Skeletal muscle cell (primary cell): Measurements from ENCODE around the gene ELOVL1.

Source experiments
- DNase-seq: peaks from one replicate; pipeline ENCODE4 v3.0.0-alpha.2; 2010; ENCODE audit warnings: low read depth
- H3K4me3 ChIP-seq: 2 replicates; pipeline ENCODE4 v1.5.1; 2011; ENCODE audit warnings: low read depth, mild to moderate bottlenecking, control low read depth, low read length, moderate library complexity

The ELOVL1 gene

GRCh38 chr1:43358746-43359693 lies 8.8 kb downstream of the ELOVL1 start, which contains the start of gene CDC20:
Gene CDC20, plus strand, starts transcription at chr1:43358981. Its CDS starts 235 bp downstream, at chr1:43359216.
- DNase-seq, result peak; percentile 74
- peak within 1 kb of the TSS; percentile 63 for H3K4me3 ChIP-seq

- peak overlapping the region; percentile 63 for H3K4me3 ChIP-seq
- DNase-seq, result no peak
These were observed 9.6 kb downstream of the ELOVL1 start for GRCh38 chr1:43358121-43358745.

DNA sequence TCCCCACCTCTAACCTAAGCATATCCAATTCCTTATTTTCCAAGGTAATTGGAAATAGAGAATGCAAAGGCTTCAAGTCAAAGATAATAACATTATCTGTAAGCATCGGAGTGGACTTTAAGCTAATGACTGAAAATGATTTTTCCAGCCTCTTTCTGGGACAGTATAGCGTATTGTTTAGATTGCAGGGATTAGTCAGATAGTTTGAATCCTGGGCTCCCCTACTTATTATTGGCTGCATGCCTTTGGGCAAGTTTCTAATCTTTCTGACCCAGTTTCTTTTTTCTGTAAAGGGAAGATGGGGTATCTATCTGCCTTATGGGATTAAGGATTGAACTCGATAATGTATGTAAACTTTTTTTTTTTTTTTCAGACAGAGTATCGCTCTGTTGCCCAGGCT lies 10.6 kb downstream of the ELOVL1 start:
- no peak overlapping the region for H3K4me3 ChIP-seq

DNA sequence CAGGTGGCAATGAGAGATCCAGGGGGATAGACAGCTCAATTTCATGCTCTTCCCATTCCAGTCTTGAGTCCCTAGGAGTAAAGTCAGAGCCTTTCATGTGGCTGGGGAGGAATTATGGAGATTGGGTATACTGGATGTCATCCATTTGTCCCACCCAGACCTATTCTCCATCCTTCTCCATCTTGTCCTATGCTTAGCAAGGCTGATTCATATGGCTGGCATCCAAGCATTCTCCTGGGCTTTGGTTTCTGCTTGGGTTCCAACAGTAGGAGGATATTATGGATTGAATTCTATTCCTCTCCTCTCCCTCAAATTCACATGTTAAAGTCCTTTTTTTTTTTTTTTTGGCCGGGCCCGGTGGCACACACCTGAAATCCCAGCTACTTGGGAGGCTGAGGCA lies 12.9 kb downstream of the ELOVL1 start:
- H3K4me3 ChIP-seq, result no peak overlapping the region
- DNase-seq, result no peak

More for the DNA sequence above, 10.6 kb downstream of the ELOVL1 start:
- DNase-seq, result no peak

GRCh38 chr1:43354471-43354870 lies 13.3 kb downstream of the ELOVL1 start:
- H3K4me3 ChIP-seq, result no peak overlapping the region
- DNase-seq, result no peak

GRCh38 chr1:43352881-43353280 lies 14.9 kb downstream of the ELOVL1 start:
- no peak for DNase-seq

GRCh38 chr1:43352351-43352705 lies 15.5 kb downstream of the ELOVL1 start:
- DNase-seq, result no peak
- H3K4me3 ChIP-seq, result no peak overlapping the region

More at GRCh38 chr1:43352881-43353280, 14.9 kb downstream of the ELOVL1 start:
- no peak overlapping the region for H3K4me3 ChIP-seq

DNA sequence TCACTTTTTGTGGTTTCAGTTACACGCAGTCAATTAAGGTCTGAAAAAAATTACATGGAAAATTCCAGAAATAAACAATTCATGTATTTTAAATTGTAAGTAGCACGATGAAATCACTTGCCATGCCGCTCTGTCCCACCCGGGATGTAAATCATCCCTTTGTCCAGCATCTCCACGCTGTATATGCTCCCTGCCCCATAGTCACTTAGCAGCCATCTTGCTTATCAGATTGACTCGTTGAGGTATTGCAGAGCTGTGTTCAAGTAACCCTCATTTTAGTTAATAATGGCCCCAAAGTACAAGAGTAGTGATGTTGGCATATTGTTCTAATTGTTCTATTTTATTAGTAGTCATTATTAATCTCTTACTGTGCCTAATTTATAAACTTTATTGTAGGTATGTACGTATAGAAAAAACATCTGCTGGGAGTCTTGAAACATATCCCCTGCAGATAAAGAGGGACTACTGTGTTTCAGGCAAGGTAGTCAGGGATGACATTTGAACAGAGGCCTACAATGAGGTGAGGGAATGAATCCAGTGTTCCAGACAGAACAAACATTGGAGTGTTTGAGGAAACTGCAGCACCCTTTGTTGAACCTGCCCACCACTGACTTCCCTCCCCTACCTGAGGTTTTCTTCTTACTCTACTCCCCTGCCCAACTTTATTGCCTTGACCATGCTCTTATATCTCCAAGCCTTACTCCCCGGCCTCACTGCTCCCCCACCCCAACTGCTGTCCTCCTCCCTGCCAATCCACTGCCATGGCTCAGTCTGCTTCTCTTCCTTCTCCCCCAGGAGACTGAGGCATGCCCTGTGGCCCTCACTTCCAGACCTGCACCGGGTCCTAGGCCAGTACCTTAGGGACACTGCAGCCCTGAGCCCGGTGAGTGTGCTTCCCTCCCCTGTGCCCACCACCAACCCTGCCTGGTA lies 16.1 kb downstream of the ELOVL1 start:
- no peak for DNase-seq
- no peak overlapping the region for H3K4me3 ChIP-seq

DNA sequence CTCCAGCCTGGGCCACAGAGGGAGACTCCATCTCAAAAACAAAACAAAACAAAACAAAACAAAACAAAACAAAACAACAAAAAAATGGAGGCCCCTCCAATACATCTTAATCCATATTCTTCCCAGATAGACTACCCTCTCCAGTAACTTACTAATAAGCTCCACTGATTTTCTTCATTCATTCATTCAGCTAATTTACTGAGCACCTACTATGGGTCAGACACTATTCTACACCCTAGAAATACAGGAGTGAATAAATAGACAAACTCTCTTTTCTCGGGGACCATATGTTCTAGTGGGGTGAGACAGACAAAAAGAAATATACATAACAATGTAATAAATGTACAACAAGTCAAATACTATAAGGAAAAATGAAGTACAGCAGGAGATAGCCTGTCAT lies 16.8 kb downstream of the ELOVL1 start:
- DNase-seq, result no peak
- no peak overlapping the region for H3K4me3 ChIP-seq

DNA sequence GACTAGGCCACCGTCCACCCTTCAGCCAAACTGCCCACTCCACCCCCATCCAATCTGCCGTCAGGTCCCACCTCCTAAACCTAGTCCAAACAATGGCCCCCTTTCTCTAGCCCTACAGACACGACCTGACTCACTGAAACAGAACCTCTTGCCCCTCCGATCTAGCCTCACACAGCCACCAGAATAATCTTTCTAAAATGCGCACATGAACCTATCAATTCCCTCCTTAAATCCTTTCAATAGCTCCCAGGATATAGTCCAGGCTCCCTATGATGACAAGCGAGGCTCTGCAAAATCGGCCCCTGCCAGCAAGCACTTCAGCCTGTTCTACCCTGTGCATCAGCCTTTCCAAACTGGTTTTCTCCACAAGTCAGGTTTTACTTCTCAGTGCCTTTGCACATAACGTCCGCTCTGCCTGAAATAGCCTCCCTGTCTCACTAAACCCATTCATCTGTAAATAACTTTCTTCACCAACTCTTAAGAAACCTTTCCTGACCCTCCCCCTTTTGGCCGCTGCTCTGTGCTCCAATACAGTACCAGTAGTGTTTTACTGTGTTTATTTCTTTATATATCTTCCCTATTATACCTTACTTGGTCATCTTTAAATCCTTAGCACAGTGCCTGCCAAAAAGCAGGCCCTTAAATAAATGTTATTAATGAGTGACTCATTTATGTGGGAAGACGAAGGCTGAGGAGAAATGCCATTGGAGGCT lies 18.1 kb downstream of the ELOVL1 start:
- no peak for DNase-seq
- H3K4me3 ChIP-seq, result peak overlapping the region; percentile 52

DNA sequence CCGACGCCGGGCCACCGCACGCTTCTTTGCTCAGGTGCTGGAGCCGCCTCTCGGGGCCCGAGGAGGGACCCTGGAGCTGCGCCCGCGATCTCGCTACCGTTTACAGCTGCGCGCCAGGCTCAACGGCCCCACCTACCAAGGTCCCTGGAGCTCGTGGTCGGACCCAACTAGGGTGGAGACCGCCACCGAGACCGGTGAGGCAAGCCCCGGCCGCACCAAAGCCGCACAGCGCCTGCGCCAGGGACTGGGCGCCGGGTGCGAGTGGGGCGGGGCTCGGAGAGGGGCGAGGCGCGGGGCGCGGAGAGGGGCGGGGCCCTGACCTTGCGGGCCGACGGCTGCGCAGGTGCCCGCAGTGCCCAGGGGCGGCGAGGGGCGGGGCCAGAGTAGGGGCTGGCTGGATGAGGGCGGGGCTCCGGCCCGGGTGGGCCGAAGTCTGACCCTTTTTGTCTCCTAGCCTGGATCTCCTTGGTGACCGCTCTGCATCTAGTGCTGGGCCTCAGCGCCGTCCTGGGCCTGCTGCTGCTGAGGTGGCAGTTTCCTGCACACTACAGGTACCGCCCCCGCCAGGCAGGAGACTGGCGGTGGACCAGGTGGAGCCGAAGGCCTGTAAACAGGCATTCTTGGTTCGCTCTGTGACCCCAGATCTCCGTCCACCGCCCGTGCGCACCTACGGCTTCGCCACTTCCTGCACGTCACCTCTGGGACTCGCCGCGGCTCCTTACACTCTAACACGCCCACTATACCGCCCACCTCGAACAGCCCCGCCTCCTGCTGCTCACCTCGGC lies 18.8 kb downstream of the ELOVL1 start:
- peak overlapping the region; percentile 52 for H3K4me3 ChIP-seq
- no peak for DNase-seq

DNA sequence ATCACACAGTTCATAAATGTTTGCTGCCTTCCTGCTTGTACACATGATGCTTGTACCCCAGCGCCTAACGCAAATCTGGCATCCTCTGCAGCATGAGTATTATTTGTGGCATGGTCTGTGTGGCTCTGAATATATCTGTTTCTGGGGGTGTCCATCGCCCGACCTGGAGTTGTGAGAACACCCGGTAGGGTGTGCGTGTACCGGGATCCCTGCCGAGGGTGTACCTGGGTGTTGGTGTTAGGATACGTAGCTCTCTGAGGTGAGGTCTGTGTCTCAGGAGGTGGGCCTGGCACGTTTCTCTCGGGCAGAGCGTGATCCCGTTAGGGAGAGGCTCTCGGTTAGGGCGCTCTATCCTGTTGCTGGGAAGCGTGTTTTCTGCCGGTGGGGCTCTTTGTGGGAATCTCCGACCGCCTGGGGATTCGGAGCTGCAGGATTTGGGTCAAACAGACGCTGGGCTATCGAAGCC lies 19.4 kb downstream of the ELOVL1 start:
- no peak for DNase-seq

DNA sequence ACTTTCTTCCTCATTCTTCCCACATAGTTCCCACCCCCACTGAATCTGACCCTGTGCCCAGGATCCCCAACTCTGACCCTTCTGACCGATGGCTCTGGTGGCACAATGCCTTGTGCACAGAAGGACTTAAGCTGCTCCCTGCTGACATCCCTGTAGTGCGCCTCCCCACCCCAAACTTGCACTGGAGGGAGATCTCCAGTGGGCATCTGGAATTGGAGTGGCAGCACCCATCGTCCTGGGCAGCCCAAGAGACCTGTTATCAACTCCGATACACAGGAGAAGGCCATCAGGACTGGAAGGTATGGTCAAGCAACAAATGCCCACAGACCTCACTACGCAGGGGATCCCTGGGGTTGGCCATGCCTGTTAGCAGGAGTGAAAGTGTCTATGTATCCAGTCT lies 21.2 kb downstream of the ELOVL1 start:
- no peak for DNase-seq
- no peak overlapping the region for H3K4me3 ChIP-seq

More for the DNA sequence above, 19.4 kb downstream of the ELOVL1 start:
- H3K4me3 ChIP-seq, result peak overlapping the region; percentile 52

GRCh38 chr1:43345120-43345519 lies 22.7 kb downstream of the ELOVL1 start:
- DNase-seq, result no peak
- no peak overlapping the region for H3K4me3 ChIP-seq

GRCh38 chr1:43344267-43344850 lies 23.5 kb downstream of the ELOVL1 start:
- H3K4me3 ChIP-seq, result no peak overlapping the region
- DNase-seq, result no peak

- no peak overlapping the region for H3K4me3 ChIP-seq
- DNase-seq, result no peak
These were observed 27.3 kb downstream of the ELOVL1 start for GRCh38 chr1:43340559-43340958.

DNA sequence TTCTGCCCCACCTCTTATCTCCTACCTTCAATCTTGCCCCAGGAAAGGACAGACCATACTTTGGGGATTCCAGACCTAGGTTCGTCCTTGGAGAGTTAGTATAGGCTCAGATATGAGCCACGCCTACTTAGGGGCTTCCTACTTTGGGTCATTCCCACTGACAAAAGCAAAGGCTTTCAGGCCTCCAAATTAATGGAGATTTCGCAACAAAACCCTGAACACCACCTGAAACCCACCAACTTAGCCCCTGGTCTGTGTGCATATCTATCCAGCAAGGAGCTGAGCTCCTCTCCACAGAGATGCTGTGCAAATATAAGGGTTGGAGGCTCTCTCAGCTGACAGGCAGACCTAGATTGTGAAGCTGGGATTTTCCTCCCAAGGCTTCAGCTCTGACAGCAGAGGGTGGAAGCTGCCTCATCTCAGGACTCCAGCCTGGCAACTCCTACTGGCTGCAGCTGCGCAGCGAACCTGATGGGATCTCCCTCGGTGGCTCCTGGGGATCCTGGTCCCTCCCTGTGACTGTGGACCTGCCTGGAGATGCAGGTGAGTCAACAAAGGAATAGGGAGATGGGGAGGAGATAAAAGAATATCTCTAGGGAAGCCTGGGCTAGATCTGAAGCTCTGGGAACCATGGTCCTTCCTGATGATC lies 28.1 kb downstream of the ELOVL1 start:
- DNase-seq, result no peak
- H3K4me3 ChIP-seq, result no peak overlapping the region
